Suprapubic skin (tissue), 4 donors: ENCODE data around the gene PLCD1. TPM values are rescaled to one million over a fixed set of nuclear protein-coding genes. Genes with fewer than 3 reads are reported as not detected.

Experiments used
- DNase-seq, 2 donors: peaks; one replicate each; pipeline ENCODE4 v3.0.0-alpha.2; 2019; ENCODE audit warnings: low spot score in 2 of 2
- H3K27ac ChIP-seq: fragments of 200-600 bp; sonication (generic); one replicate; pipeline ENCODE4 v1.5.1; 2019
- H3K27me3 ChIP-seq: fragments of 200-600 bp; sonication (generic); one replicate; pipeline ENCODE4 v1.5.1; 2019
- H3K36me3 ChIP-seq: fragments of 200-600 bp; sonication (generic); one replicate; pipeline ENCODE4 v1.5.1; 2019
- H3K4me1 ChIP-seq: fragments of 200-600 bp; sonication (generic); one replicate; pipeline ENCODE4 v1.5.1; 2019
- H3K4me3 ChIP-seq: fragments of 200-600 bp; sonication (generic); one replicate; pipeline ENCODE4 v1.5.1; 2019; ENCODE audit warnings: mild to moderate bottlenecking
- H3K9me3 ChIP-seq: fragments of 200-600 bp; sonication (generic); one replicate; pipeline ENCODE4 v1.5.1; 2019
- CTCF ChIP-seq, 2 donors: fragments of 200-600 bp in 1 of 2; fragments of 450-650 bp in 1 of 2; sonication (generic) in 1 of 2; IDR thresholded peaks; one replicate each; pipeline ENCODE4 v1.5.1; 2016 to 2019; ENCODE audit warnings: antibody characterized with exemption in 2 of 2, mild to moderate bottlenecking in 1 of 2, moderate library complexity in 1 of 2
- EP300 ChIP-seq: sonication (generic); formaldehyde crosslinking; IDR thresholded peaks from one replicate; pipeline ENCODE4 v1.6.1; 2017; ENCODE audit warnings: antibody characterized with exemption
- POLR2A ChIP-seq, 2 donors: fragments of 450-650 bp; IDR thresholded peaks; one replicate each; pipeline ENCODE4 v1.6.1; 2017; ENCODE audit warnings: antibody characterized with exemption in 2 of 2, mild to moderate bottlenecking in 2 of 2, moderate library complexity in 2 of 2
- POLR2AphosphoS5 ChIP-seq, 3 donors: sonication (generic); formaldehyde crosslinking; IDR thresholded peaks; one replicate each; pipeline ENCODE4 v1.6.1; 2017; ENCODE audit warnings: antibody characterized with exemption in 3 of 3
- WGBS: methylation state at CpG from one replicate; pipeline ENCODE4 v1.1.5; 2018; 5-methylcytosine and 5-hydroxymethylcytosine counted together
- total RNA-seq, 4 donors: library from RNA; depleted of rRNA; stranded (reverse); fragments of >200 nt; gene quantifications; one replicate each; pipeline ENCODE4 v1.1.0, GENCODE V29; 2016

Gene PLCD1
- total RNA-seq, 4 donors from 2014 or later: 32.3 to 42.2 (median 39.3) TPM

GRCh38 chr3:38006445-38006995, 22.9 kb downstream of the PLCD1 start:
- DNase-seq: no peak
- peak overlapping the region; percentile 66 for H3K27ac ChIP-seq
- WGBS: 100% methylated on average over 1 of the region's 16 CpGs
- no peaks in the 10 kb centered on the region for H3K9me3 ChIP-seq
- H3K36me3 ChIP-seq: peaks cover 69% of the 10 kb centered on the region
- TF ChIP-seq EP300 (no peak), POLR2AphosphoS5 (IDR thresholded peaks at IDR 0.05) (no peak), POLR2A (IDR thresholded peaks at IDR 0.05) (no peak), CTCF (IDR thresholded peaks at IDR 0.05) (no peak)
- H3K4me3 ChIP-seq: no peak overlapping the region
- H3K27me3 ChIP-seq: no peaks in the 10 kb centered on the region
- peaks cover 29% of the 10 kb centered on the region for H3K4me1 ChIP-seq

GRCh38 chr3:38006031-38006430, 23.4 kb downstream of the PLCD1 start:
- TF ChIP-seq EP300 (no peak), POLR2A (IDR thresholded peaks at IDR 0.05) (no peak), POLR2AphosphoS5 (IDR thresholded peaks at IDR 0.05) (no peak), CTCF (IDR thresholded peaks at IDR 0.05) (no peak)
- H3K36me3 ChIP-seq: peaks cover 69% of the 10 kb centered on the region
- H3K9me3 ChIP-seq: no peaks in the 10 kb centered on the region
- no peaks in the 10 kb centered on the region for H3K27me3 ChIP-seq
- H3K4me1 ChIP-seq: peaks cover 29% of the 10 kb centered on the region
- H3K4me3 ChIP-seq: no peak overlapping the region
- DNase-seq: no peak
- peak overlapping the region; percentile 66 for H3K27ac ChIP-seq
- 94% methylated on average over 4 of the region's 5 CpGs for WGBS

- 47% methylated on average over 12 of the region's 15 CpGs for WGBS
- no peak for TF ChIP-seq POLR2A (IDR thresholded peaks at IDR 0.05)
- TF ChIP-seq CTCF (IDR thresholded peaks at IDR 0.05): no peak
- no peak for TF ChIP-seq POLR2AphosphoS5 (IDR thresholded peaks at IDR 0.05)
- no peak for TF ChIP-seq EP300
- no peak overlapping the region for H3K4me3 ChIP-seq
- H3K27ac ChIP-seq: peak overlapping the region; percentile 66
- H3K36me3 ChIP-seq: peaks cover 67% of the 10 kb centered on the region
- no peaks in the 10 kb centered on the region for H3K27me3 ChIP-seq
- DNase-seq: no peak
- H3K9me3 ChIP-seq: no peaks in the 10 kb centered on the region
- H3K4me1 ChIP-seq: peaks cover 29% of the 10 kb centered on the region
Measured at GRCh38 chr3:38005076-38006020, 24.1 kb downstream of the PLCD1 start.

GRCh38 chr3:38004415-38005075, 24.9 kb downstream of the PLCD1 start:
- H3K36me3 ChIP-seq: peaks cover 59% of the 10 kb centered on the region
- no peaks in the 10 kb centered on the region for H3K9me3 ChIP-seq
- H3K27me3 ChIP-seq: no peaks in the 10 kb centered on the region
- DNase-seq: no peak
- peak overlapping the region; percentile 66 for H3K27ac ChIP-seq
- no peak overlapping the region for H3K4me3 ChIP-seq
- H3K4me1 ChIP-seq: peaks cover 29% of the 10 kb centered on the region
- WGBS: 53% methylated on average over 10 of the region's 14 CpGs
- TF ChIP-seq CTCF (IDR thresholded peaks at IDR 0.05) (peak; percentile 45 to 59), POLR2A (IDR thresholded peaks at IDR 0.05) (no peak)
